ENCODE data around the gene PPP4R4.

PPP4R4 gene

DNA sequence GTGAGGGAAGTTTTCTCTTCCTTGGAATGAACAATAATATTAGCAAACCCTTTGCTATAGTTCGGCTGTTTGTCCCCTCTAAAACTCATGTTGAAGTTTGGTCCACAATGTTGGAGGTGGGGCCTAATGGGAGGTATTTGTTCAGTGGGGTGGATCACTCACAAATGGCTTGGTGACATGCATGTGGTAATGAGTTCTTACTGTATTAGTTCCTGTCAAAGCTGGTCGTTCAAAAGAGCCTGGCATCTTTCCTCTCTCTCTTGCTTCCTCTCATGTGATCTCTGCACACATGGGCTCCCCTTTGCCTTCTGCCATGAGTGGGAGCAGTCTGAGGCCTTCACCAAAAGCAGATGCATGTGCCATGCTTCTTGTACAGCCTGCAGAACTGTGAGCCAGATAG, 13.1 kb upstream of the PPP4R4 start:
- H3K4me3 ChIP-seq (ENCODE audit: low read depth, low read length) = no peak overlapping the region
- TF ChIP-seq, protein P1, sequence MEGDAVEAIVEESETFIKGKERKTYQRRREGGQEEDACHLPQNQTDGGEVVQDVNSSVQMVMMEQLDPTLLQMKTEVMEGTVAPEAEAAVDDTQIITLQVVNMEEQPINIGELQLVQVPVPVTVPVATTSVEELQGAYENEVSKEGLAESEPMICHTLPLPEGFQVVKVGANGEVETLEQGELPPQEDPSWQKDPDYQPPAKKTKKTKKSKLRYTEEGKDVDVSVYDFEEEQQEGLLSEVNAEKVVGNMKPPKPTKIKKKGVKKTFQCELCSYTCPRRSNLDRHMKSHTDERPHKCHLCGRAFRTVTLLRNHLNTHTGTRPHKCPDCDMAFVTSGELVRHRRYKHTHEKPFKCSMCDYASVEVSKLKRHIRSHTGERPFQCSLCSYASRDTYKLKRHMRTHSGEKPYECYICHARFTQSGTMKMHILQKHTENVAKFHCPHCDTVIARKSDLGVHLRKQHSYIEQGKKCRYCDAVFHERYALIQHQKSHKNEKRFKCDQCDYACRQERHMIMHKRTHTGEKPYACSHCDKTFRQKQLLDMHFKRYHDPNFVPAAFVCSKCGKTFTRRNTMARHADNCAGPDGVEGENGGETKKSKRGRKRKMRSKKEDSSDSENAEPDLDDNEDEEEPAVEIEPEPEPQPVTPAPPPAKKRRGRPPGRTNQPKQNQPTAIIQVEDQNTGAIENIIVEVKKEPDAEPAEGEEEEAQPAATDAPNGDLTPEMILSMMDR (IDR thresholded peaks at IDR 0.05; ENCODE audit: low read depth, low read length) = no peak

DNA sequence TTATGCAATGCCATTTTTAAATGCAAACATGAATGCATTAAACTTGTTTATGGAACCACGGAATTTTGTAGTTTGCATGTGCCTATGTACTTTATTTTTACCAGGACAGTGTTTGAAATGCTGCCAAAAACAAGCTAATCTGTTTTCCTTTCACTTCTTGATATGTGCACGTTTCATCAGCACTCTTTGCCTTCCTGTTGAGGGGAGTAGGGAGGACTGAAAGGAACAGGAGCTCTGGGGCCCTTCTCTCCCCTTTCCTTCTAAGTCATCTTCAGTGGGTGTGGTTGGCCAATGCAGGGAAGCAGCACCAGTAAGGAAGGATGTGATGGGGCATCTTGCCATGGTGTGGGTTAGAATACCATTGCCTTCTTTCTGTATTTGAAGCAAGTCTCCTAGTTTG, 12.1 kb upstream of the PPP4R4 start:
- H3K4me3 ChIP-seq (ENCODE audit: low read depth, low read length) = no peak overlapping the region

DNA sequence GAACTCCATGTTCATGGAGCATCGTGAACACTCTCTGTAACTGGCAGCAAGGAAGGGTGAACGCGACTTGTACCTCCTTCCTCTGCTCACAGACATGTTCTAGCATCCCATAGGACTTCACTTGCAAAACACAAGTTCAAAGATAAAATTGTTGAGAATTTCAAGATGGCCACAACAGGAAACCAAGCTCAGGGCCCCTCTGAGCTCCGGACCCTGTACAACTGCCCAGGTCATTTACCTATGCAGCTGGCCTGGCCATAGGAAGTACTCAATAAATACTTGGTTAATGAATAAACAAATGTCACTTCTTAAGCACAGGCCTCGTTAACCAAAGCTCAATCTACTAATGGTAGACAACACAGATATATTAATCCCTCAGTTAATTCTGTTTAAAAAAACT, 11.7 kb upstream of the PPP4R4 start:
- TF ChIP-seq, protein P1 (IDR thresholded peaks at IDR 0.05; ENCODE audit: low read depth, low read length) = no peak
- H3K4me3 ChIP-seq (ENCODE audit: low read depth, low read length) = no peak overlapping the region

More for the DNA sequence above, 12.1 kb upstream of the PPP4R4 start:
- TF ChIP-seq, protein P1 (IDR thresholded peaks at IDR 0.05; ENCODE audit: low read depth, low read length) = no peak

DNA sequence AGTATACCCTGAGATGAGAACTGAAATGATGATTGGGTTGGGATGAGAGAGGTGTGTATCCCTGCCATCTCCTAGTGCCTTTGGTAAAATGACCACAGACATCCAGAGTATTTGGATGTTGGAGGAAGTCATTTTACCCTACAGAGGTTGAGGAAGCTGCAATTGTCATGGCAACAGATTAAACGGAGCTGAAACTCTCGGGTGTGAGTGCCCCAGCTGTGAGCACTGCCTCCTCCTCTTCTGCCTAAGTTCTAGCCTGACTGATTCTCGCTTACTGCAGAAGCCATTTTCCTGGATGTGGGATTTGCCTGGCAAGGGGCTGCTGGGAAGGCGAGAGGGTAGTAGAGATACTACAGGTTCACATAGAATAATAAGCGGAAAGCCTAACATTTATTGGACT, 10.3 kb upstream of the PPP4R4 start:
- TF ChIP-seq, protein P1 (IDR thresholded peaks at IDR 0.05; ENCODE audit: low read depth, low read length) = no peak
- no peak overlapping the region for H3K4me3 ChIP-seq (ENCODE audit: low read depth, low read length)

DNA sequence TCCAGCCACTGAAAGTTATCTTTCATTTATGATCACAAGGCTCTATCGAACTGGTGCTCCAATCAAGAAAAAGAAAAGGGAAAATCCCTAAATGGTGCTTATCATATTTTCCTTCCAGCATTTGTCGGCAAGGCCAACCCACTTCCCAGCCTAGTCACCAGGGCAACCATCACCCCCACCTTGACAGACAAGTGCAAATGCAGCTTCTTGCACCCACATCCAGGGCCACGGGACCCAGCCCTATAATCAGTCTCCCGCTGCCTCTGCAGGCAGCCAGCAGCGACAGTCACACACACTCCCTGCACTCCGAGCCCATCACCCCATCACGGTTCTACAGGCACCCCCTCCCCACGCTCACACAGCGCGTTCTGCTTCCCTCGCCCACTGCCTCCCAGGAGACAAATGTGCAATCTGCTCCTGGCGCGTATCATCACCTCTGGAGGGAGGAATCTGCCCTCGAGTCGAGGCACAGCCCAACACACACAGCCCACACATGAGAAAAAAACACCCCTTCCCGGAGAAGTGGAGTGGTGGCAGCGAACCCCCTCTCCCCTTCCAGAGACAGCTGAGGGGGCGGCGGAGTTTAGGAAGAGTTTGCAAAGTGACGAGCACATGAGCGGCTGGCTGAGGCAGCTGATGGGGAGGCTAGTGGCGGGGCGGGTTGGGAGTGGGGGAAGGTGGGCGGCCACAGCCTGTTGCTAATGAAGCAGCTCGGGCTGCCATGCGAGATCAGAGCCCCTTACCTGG, 9.3 kb upstream of the PPP4R4 start:
- TF ChIP-seq, protein P1 (IDR thresholded peaks at IDR 0.05; ENCODE audit: low read depth, low read length) = no peak

DNA sequence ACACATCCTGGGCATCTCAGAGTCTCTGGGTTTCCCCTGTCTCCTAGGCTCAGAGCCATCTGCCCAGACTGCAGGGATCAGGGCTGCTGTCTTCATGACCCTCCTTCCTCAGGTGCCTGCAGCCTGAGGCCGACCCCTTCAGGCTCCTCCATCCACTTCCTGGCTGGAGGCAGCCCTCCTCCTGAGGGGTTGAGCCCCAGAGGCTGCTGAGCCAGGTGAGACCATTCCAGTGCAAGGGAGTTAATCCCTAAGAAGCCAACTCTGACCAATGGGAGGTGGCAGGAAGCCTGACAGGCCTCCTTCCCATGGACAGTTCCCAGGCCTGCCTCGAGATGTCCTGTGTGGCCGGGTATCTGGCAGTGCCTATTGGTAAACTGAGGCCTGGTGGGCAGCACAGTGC, 8.4 kb upstream of the PPP4R4 start:
- H3K4me3 ChIP-seq (ENCODE audit: low read depth, low read length) = no peak overlapping the region
- TF ChIP-seq, protein P1 (IDR thresholded peaks at IDR 0.05; ENCODE audit: low read depth, low read length) = no peak

More for the DNA sequence above, 9.3 kb upstream of the PPP4R4 start:
- no peak overlapping the region for H3K4me3 ChIP-seq (ENCODE audit: low read depth, low read length)

DNA sequence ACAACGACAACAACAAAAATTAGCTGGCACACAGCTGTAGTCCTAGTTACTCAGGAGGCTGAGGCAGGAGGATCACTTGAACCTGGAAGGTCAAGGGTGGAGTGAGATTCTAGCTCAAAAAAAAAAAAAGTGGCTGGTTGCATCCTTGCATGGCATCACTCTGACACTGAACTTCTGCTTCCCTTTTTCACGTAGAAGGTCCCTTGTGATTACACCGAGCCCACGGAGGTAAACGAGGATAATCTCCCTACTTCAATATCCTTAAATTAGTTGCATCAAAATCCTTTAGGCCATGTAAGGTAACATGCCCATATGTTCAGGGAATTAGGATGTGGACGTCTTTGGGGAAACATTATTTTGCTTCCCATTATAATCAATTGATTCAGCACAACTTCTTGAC, 4.0 kb upstream of the PPP4R4 start:
- H3K4me3 ChIP-seq (ENCODE audit: low read depth, low read length) = no peak overlapping the region
- TF ChIP-seq, protein P1 (IDR thresholded peaks at IDR 0.05; ENCODE audit: low read depth, low read length) = no peak

All from WI38 (cell line).